ENCODE data around the gene LDB3.

LDB3 gene

DNA sequence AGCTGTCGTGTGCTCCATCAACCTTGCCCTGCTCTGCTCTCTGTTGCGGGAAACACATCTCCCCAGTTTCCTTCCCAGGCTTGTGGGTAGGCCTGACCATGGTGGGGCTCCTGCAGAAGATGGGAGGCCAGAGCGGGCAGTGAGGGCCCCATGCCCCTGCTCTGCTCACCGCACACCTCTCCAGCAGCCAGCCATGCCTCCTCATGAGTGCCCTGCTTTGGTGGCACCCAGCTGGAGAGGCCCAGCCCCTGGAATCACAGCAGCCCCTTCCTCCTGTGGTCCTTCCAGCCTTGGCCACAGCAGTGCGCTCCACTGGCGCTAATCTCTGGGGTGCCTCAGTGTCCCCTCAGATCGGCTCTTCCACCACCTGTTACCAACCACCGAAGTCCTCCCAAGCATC is 18.2 kb upstream of the LDB3 start:
- ChIA-PET CTCF (no interaction called here), POLR2A (no interaction called here)
- no peaks in the 10 kb centered on the region for H3K36me3 ChIP-seq (ENCODE audit: control insufficient read depth in 2 of 2, insufficient read depth in 1 of 2, low read length in 2 of 2)
- peaks cover 13% of the 10 kb centered on the region for H3K4me1 ChIP-seq (ENCODE audit: control insufficient read depth, insufficient read depth, low read length)
- H3K4me3 ChIP-seq (ENCODE audit: low read depth, low read length), result no peak overlapping the region
- H3K9me3 ChIP-seq (ENCODE audit: control insufficient read depth, insufficient read depth, low read depth, low read length), result no peaks in the 10 kb centered on the region
- H3K27ac ChIP-seq (ENCODE audit: extremely low read depth, low read depth, low read length), result no peak overlapping the region
- TF ChIP-seq ZNF138 (tag by site-specific recombination; IDR thresholded peaks at IDR 0.05; ENCODE audit: borderline replicate concordance), result no peak
- 0 out of 2 replicates have a peak, but pooled peaks have one; percentile 20 for TF ChIP-seq SCRT2 (tag by site-specific recombination; IDR thresholded peaks at IDR 0.05)

DNA sequence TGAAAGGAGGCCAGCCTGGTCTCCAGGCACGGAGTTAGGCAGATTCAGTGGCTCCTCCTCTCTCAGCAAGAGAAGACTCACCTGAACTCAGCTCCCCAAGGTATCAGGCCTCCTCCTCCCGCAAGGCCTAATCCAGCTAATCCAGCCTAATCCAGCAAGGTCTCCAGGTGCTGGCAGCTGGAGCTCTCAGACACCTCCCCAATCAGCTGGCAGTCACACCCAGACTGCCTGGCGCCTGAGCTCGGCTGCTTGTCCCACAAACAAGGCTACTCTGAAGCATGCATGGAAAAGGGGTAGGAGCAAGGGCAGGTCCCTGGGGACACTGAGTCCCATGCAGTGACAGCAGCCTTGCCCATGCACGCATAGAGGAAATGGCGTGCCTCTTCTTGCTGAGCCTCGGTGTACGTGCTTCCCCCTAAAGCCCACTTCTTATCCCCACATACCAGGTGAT is 17.3 kb upstream of the LDB3 start:
- H3K27ac ChIP-seq (ENCODE audit: extremely low read depth, low read depth, low read length), result no peak overlapping the region
- TF ChIP-seq SALL2 (tag by site-specific recombination; IDR thresholded peaks at IDR 0.05; ENCODE audit: borderline replicate concordance), result no peak
- ChIA-PET POLR2A (no interaction called here), CTCF (interaction anchor here (0.5 kb wide), 1 partner anchor 69 kb away, joined by 3 read pairs; no protein-coding TSS in a partner anchor)
- no peaks in the 10 kb centered on the region for H3K36me3 ChIP-seq (ENCODE audit: control insufficient read depth in 2 of 2, insufficient read depth in 1 of 2, low read length in 2 of 2)
- peaks cover 13% of the 10 kb centered on the region for H3K4me1 ChIP-seq (ENCODE audit: control insufficient read depth, insufficient read depth, low read length)
- no peaks in the 10 kb centered on the region for H3K9me3 ChIP-seq (ENCODE audit: control insufficient read depth, insufficient read depth, low read depth, low read length)
- H3K4me3 ChIP-seq (ENCODE audit: low read depth, low read length), result no peak overlapping the region

DNA sequence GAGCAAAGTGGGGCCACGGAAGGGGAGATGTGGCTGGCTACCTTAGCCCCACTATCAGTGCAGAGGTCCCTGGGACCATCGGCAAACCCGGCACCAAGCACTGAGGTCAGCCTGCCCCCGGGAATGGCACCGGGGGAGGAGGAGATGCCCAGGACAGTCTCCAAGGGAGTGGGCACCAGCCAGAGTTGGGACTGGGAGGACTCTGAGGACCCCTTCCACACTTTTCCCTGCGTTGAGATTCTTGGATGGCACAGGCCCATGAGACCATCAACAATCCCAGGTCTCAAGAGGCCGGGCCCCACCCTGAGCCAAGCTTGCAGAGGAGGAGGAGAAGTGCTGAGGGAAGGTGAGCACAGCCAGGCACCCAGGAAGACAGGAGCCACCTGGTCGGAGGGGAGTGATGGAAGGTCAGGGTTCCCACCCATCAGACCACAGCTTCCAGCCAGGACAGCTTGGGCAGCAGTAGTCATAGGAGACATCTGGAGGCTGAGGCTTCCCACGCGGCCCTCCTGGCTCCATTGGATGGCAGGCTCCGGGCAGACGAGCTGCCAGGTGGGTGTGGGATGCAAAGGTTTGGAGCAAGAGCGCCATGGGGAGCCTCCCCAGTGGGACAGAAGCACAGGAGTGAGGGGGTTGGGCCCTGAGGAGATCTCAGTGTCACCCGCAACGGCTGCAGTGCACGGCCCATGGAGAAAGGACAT is 16.5 kb upstream of the LDB3 start:
- H3K9me3 ChIP-seq (ENCODE audit: control insufficient read depth, insufficient read depth, low read depth, low read length), result no peaks in the 10 kb centered on the region
- peaks cover 13% of the 10 kb centered on the region for H3K4me1 ChIP-seq (ENCODE audit: control insufficient read depth, insufficient read depth, low read length)
- POLR2A ChIA-PET, result no interaction called here
- no peaks in the 10 kb centered on the region for H3K36me3 ChIP-seq (ENCODE audit: control insufficient read depth in 2 of 2, insufficient read depth in 1 of 2, low read length in 2 of 2)
- H3K4me3 ChIP-seq (ENCODE audit: low read depth, low read length), result no peak overlapping the region
- CTCF ChIA-PET, result interaction anchor here (0.9 kb wide), 1 partner anchor 16 kb away, joined by 4 read pairs; no protein-coding TSS in a partner anchor
- TF ChIP-seq ZFHX2 (tag by site-specific recombination; conservative IDR thresholded peaks at IDR 0.05) (peak; percentile 20; the same call in 1 of the 2 replicates), ZNF114 (tag by site-specific recombination; IDR thresholded peaks at IDR 0.05) (no peak), ZNF133 (tag by site-specific recombination; IDR thresholded peaks at IDR 0.05) (no peak)
- TF ChIP-seq, protein P1, sequence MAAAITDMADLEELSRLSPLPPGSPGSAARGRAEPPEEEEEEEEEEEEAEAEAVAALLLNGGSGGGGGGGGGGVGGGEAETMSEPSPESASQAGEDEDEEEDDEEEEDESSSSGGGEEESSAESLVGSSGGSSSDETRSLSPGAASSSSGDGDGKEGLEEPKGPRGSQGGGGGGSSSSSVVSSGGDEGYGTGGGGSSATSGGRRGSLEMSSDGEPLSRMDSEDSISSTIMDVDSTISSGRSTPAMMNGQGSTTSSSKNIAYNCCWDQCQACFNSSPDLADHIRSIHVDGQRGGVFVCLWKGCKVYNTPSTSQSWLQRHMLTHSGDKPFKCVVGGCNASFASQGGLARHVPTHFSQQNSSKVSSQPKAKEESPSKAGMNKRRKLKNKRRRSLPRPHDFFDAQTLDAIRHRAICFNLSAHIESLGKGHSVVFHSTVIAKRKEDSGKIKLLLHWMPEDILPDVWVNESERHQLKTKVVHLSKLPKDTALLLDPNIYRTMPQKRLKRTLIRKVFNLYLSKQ (tag by site-specific recombination; IDR thresholded peaks at IDR 0.05; ENCODE audit: borderline replicate concordance), result no peak
- H3K27ac ChIP-seq (ENCODE audit: extremely low read depth, low read depth, low read length), result no peak overlapping the region

DNA sequence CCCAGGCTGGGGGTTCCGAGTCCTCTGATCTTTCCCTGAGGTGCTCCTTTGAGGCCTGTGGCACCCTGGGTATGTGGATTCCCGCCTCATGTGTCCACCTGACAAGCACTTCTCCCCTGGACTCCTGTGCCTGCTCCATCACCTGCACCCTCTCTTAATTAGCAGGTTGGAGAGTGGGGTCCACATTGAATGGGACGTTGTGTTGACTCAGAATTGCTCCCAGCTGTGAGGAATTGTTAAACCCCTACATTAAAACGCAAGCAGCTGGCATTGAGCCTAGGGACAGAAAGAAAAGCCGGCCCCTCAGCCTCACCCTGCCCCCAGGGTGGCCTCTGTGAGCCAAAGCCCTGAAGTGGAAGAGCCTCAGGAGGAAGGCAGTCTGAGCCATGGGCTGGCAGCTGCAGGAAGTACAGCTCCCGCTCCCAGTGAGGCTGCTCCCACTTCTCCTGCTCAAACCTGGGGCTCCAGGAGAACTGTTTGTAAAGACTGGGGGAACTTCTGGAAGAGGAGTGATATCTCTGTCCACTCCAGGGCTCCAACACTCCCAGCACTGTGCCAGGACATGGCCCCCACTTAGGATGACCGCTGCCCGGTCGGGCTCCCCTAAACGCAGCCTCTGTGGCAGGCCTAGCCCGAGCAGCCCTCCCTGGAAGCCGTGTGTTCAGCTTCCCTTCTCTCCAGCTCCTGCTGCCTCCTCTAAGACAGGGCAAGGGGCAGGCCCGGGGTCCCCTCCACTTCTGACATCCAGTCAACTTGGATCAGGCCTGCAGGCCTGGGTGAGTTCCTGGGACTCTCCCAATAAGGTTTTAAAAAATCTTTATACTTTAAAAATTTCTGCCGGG is 15.7 kb upstream of the LDB3 start:
- Histone ChIP-seq H3K36me3 (ENCODE audit: control insufficient read depth in 2 of 2, insufficient read depth in 1 of 2, low read length in 2 of 2) (no peaks in the 10 kb centered on the region), H3K27ac (ENCODE audit: extremely low read depth, low read depth, low read length) (no peak overlapping the region), H3K4me3 (ENCODE audit: low read depth, low read length) (no peak overlapping the region), H3K9me3 (ENCODE audit: control insufficient read depth, insufficient read depth, low read depth, low read length) (no peaks in the 10 kb centered on the region), H3K4me1 (ENCODE audit: control insufficient read depth, insufficient read depth, low read length) (peaks cover 13% of the 10 kb centered on the region)
- ChIA-PET POLR2A (no interaction called here), CTCF (interaction anchor here (0.9 kb wide), 1 partner anchor 15 kb away, joined by 4 read pairs; no protein-coding TSS in a partner anchor)
- TF ChIP-seq ZNF221 (tag by site-specific recombination; IDR thresholded peaks at IDR 0.05; ENCODE audit: borderline replicate concordance), result no peak
- TF ChIP-seq, protein P2, sequence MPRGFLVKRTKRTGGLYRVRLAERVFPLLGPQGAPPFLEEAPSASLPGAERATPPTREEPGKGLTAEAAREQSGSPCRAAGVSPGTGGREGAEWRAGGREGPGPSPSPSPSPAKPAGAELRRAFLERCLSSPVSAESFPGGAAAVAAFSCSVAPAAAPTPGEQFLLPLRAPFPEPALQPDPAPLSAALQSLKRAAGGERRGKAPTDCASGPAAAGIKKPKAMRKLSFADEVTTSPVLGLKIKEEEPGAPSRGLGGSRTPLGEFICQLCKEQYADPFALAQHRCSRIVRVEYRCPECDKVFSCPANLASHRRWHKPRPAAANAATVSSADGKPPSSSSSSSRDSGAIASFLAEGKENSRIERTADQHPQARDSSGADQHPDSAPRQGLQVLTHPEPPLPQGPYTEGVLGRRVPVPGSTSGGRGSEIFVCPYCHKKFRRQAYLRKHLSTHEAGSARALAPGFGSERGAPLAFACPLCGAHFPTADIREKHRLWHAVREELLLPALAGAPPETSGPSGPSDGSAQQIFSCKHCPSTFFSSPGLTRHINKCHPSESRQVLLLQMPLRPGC (tag by site-specific recombination; IDR thresholded peaks at IDR 0.05), result no peak
- TF ChIP-seq ZNF792 (tag by site-specific recombination; IDR thresholded peaks at IDR 0.05), result no peak
- TF ChIP-seq, protein P3, sequence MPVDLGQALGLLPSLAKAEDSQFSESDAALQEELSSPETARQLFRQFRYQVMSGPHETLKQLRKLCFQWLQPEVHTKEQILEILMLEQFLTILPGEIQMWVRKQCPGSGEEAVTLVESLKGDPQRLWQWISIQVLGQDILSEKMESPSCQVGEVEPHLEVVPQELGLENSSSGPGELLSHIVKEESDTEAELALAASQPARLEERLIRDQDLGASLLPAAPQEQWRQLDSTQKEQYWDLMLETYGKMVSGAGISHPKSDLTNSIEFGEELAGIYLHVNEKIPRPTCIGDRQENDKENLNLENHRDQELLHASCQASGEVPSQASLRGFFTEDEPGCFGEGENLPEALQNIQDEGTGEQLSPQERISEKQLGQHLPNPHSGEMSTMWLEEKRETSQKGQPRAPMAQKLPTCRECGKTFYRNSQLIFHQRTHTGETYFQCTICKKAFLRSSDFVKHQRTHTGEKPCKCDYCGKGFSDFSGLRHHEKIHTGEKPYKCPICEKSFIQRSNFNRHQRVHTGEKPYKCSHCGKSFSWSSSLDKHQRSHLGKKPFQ (tag by site-specific recombination; IDR thresholded peaks at IDR 0.05), result no peak
- peak; percentile 90 for TF ChIP-seq ZFP69B (tag by site-specific recombination; IDR thresholded peaks at IDR 0.05)
- peak; percentile 64 for TF ChIP-seq GLIS1 (tag by site-specific recombination; IDR thresholded peaks at IDR 0.05)
- TF ChIP-seq ZIC2 (tag by site-specific recombination; IDR thresholded peaks at IDR 0.05), result peak; percentile 71
- peak; percentile 27; the same call in 1 of the 2 replicates for TF ChIP-seq ZNF341 (tag by site-specific recombination; IDR thresholded peaks at IDR 0.05; ENCODE audit: low read depth)
- peak; percentile 52; the same call in 1 of the 2 replicates for TF ChIP-seq ZBTB48 (tag by site-specific recombination; IDR thresholded peaks at IDR 0.05)
- TF ChIP-seq ZNF223 (tag by site-specific recombination; IDR thresholded peaks at IDR 0.05), result peak; percentile 60; the same call in 1 of the 2 replicates
- TF ChIP-seq, protein P4, sequence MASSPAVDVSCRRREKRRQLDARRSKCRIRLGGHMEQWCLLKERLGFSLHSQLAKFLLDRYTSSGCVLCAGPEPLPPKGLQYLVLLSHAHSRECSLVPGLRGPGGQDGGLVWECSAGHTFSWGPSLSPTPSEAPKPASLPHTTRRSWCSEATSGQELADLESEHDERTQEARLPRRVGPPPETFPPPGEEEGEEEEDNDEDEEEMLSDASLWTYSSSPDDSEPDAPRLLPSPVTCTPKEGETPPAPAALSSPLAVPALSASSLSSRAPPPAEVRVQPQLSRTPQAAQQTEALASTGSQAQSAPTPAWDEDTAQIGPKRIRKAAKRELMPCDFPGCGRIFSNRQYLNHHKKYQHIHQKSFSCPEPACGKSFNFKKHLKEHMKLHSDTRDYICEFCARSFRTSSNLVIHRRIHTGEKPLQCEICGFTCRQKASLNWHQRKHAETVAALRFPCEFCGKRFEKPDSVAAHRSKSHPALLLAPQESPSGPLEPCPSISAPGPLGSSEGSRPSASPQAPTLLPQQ (tag by site-specific recombination; IDR thresholded peaks at IDR 0.05), result peak; percentile 96
- peak; percentile 97 for TF ChIP-seq SP7 (tag by site-specific recombination; IDR thresholded peaks at IDR 0.05)
- TF ChIP-seq ZNF585B (tag by site-specific recombination; IDR thresholded peaks at IDR 0.05), result no peak
